Activated T-cell treated with anti-CD3 and anti-CD28 coated beads, Interleukin-2, amount 50 U/mL, for 72 hours (primary cell): Measurements from ENCODE around the gene MYO18B. TPM values are rescaled to one million over a fixed set of nuclear protein-coding genes. Genes with fewer than 3 reads are reported as not detected.

Experiments
- total RNA-seq, 2 donors: library from RNA; stranded (reverse); gene quantifications; one replicate each; pipeline ENCODE4 v1.2.3, GENCODE V29; 2022

MYO18B gene
- total RNA-seq, 2 donors from 2014 or later = 2.4 to 2.8 TPM

Other genes with a start within 250 kb of the MYO18B start
- 10 to 100 TPM; 25.9 to 31.9 TPM for gene GRK3, start 177.5 kb upstream of the MYO18B start, total RNA-seq